UCSD-AML1 (cell line): Measurements from ENCODE around the gene TSKU.

Source experiments
- DNase-seq: peaks from one replicate; lab custom pipeline; 2025; ENCODE audit not compliant: unreplicated experiment; lab: John Stamatoyannopoulos, UW

Gene TSKU, protein sequence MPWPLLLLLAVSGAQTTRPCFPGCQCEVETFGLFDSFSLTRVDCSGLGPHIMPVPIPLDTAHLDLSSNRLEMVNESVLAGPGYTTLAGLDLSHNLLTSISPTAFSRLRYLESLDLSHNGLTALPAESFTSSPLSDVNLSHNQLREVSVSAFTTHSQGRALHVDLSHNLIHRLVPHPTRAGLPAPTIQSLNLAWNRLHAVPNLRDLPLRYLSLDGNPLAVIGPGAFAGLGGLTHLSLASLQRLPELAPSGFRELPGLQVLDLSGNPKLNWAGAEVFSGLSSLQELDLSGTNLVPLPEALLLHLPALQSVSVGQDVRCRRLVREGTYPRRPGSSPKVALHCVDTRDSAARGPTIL

GRCh38 chr11:76783294-76783895, at the start of gene TSKU:
TSKU (plus strand) TSS chr11:76783356; CDS start chr11:76795617, 12,261 bp downstream.
- DNase-seq, result no peak

DNA sequence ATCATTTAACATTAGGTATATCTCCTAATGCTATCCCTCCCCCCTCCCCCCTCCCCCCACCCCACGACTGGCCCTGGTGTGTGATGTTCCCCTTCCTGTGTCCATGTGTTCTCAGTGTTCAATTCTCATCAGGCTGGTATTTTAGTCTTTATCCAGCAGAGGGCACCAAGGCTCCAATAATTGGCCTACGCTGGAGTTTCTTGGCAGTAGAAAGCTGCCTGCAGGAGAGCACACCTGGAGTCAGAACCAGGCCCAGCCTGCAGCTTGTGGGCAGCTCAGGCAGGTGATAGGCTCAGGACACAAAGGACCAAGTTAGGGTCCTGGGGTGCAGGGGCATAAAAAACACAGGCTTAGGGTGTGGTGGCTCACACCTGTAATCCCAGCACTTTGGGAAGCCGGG, 49.2 kb upstream of the TSKU start:
- DNase-seq, result peak; percentile 32

DNA sequence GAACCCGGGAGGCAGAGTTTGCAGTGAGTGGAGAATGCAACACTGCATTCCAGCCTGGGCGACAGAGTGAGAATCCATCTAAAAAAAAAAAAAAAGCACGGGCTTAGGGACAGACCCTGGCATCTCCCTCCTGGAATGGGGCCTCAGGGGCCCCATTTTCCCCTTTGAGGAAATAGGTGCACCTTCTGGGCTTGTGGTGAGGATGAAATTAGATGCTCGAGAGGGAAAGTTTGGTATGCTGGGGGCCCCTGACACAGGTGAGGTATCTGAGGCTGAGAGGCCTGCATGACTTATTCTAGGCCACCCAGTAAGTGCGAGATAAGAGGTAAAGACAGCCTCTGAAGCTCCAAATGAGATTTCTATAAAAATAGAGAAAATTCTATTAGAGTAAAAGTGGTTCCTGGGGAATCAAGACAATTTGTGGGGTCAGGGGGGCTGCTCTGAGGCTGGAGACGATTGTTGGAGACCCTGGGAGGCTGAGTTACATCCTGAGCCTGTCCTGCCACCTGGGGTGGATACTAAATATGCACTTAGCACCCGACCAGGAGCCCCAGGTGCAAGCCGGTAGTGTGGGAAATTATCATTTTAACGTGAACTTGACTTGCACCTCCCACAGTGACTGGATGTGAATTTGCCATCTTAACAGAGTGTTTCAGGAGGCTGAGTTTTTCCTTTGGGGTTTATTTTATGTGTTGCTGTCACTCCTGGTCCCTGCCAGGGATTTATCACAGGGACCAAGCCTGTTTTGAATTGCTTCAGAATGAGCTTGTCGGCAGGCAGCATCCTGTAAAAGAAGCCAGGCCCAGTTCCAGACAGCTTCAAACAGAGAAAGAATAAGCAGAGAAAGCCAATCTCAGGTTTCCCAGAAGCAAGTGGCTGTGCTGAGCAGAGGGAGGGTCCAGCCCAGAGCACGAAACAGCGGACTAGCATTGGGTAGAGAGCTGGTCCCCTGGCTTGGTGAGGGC, 48.4 kb upstream of the TSKU start:
- no peak for DNase-seq

- DNase-seq, result no peak
These were observed 47.3 kb upstream of the TSKU start for GRCh38 chr11:76735841-76736240.

DNA sequence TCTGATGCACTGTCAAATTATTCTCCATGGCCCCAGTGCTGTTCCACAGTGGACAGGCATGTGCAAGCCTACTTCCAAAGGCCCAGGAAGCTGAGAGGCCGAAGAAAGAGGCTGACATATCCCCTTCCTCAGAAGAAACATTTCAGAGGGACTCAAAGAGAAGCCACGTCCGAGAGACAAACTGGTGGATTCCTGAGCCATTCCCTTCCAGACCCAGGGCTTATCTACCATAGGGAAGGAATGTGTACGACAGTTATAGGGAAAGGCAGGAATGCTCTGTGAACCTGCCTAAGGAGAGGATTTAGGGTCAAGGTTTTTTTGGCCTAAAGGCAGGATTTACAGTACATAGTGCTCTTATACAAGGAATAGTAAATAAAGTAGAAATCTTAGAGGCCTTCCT, 46.9 kb upstream of the TSKU start:
- no peak for DNase-seq

DNA sequence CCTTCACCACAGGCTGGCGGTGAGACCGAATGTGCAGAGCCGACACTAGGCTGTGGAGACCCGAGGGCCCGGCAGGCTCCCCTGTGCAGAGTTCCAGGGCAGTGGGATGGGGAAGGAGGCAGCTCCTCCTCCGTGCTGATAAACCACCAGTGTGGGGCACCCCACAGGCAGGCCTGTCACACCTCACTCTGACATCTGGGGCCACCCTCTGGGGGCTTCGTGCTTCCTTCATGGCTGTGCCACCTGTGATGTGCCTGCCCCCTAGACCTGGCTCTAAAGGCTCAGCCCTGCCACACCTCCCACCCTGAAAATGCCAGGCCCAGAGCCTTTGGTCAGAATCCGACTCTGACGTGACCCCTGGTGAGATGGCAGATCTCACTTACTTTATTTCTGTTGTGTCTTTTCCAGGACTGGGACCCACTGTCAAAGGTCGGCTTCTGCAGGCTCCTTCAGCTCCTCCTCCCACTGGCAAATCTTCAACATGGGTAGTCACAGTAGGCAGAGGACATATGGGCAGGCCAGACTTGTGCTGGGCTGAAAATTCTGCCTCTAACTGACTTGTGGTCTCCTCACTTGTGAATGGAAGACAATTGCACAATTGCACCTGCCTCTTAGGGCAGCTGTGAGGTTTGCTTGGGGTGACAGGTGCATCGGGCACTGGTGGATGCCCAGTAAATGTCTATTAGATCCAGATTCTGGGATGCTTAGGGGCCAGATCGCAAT, 46.2 kb upstream of the TSKU start:
- no peak for DNase-seq

DNA sequence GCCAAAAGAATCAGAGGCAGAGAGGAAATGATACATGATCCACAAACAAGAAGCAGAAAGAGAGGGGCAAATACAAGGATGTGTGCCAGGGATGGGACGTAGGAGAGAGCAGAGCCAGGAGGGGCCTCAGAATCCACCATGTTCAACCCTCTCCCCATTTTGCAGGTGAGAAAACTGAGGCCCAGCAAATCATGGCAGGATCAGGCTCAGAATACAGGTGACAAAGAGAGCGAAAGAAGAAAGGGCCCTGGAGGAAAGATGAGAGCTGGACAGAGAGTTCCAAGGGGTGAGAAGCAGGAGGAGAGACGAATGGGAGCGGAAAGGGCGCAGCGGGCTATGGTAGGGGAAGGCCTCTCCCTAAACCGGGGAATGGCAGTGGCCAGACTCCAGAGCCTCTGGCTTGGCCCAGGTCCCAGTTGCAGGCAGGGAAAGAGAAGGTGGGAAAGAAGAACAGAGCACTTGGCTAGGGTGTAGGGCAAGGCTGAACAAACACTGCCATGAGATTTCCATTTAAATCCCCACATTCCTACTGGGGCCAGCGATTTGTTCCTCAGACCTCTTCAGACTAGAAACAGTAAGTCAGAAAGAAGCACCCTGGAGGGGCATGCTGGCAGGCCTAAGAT, 44.4 kb upstream of the TSKU start:
- DNase-seq, result no peak

GRCh38 chr11:76739798-76740197, 43.4 kb upstream of the TSKU start:
- DNase-seq, result no peak

DNA sequence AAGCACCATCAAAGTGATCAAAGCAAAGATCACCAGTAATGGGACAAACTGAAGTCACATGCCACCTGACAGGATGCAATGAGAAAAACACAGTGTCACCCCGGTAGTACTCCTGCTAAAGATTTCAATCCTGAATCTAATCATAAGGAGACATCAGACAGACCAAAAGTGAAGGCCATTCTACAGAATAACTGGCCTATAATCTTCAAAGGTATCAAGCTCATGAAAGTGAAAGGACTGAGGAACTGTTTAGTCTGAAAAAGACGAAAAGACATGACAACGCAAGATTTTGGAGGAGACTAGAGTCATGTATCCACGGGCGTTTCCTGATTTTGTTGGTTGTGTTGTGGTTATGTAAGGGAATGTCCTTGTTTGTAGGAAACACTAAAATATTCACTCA, 42.4 kb upstream of the TSKU start:
- no peak for DNase-seq

DNA sequence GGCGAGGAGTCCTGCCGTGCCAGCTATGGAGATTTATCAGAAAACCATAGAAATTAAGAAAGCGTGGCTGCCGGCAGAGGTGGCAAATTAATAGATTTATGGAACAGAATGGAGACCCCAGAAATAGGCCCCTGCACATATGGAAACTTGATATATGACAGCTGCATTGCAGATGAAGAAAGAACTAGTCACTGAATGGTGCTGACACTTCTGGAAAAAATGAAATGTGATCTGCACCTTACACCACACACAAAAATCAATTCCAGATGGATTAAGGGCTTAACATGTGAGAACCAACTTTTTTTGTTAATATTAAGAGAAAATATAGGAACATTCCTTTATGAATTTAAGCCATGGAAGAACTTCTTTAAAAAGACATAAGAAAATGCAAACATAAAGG, 40.3 kb upstream of the TSKU start:
- DNase-seq, result no peak

DNA sequence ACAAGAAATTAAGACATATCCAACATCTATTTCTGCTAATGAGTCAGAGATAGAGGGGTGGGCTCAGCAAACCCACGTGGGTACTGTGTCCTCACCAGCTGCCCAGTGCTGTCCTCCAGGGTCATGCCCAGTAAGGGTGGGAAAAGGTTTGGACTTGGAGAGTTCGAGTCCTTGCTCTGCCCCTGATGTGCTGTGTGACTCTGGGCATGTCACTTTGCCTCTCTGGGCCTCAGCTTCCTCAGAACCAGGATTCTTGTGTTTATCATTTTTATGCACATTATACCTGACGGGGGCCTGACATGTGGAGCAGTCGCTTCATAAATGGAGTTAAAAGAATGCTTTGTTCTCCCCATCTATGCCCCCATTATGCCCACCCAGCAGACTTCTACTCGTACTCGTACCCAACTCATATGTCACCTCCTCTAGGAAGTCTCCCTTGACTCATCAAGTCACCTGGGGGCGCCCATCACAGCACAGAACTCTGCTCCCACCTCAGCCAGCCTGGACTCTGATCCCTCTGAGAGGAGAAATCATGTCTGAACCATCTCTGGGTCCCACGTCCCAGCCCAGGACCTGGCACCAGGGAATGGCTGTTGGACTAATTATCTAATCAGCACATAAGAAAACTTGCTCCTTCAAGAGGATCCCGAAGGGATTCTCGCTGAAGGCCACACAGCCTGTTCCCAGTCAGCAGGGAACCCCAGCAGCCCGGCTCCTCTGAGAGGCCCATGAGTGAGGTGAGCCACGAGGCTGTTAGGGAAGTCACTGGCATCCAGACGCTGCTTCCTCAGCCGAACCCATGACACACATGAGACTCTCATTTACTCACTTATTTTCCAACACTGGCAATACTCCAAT, 38.7 kb upstream of the TSKU start:
- DNase-seq, result no peak

- no peak for DNase-seq
These were observed 38.1 kb upstream of the TSKU start for GRCh38 chr11:76745044-76745376.

- DNase-seq, result no peak
These were observed 37.5 kb upstream of the TSKU start for GRCh38 chr11:76745561-76746207.

DNA sequence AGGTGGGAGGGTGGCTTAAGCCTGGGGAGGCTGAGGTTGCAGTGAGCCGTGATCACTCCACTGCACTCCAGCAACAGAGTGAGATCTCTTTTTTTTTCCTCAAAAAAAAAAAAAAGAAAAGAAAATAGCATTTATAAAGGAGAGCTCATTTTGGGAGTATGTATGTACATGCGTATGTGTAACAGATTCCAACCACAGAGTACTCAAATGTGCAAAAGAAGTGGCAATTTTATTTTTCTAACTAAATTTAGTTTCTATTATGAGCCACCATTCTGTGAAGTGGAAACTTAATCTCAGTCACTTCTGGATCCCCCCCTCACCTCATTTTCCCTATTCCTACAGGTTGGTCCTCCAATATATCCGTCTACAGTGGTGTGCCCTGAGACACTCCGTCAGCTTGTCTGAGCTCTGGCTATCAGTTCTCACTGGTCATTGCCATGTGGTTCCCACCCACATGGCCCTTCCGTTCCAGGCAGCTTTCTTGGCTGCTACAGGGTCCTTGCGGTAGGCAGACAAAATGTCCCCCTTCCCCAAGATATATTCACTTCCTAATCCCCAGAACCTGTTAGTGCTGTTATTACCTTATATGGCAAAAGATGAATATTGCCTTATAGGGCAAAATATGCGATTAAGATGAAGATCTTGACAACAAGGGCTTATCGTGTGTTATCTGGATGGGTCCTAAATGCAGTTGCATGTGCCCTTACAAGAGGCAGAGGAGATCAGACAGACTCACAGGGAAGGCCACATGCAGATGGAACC, 35.8 kb upstream of the TSKU start:
- DNase-seq, result no peak

DNA sequence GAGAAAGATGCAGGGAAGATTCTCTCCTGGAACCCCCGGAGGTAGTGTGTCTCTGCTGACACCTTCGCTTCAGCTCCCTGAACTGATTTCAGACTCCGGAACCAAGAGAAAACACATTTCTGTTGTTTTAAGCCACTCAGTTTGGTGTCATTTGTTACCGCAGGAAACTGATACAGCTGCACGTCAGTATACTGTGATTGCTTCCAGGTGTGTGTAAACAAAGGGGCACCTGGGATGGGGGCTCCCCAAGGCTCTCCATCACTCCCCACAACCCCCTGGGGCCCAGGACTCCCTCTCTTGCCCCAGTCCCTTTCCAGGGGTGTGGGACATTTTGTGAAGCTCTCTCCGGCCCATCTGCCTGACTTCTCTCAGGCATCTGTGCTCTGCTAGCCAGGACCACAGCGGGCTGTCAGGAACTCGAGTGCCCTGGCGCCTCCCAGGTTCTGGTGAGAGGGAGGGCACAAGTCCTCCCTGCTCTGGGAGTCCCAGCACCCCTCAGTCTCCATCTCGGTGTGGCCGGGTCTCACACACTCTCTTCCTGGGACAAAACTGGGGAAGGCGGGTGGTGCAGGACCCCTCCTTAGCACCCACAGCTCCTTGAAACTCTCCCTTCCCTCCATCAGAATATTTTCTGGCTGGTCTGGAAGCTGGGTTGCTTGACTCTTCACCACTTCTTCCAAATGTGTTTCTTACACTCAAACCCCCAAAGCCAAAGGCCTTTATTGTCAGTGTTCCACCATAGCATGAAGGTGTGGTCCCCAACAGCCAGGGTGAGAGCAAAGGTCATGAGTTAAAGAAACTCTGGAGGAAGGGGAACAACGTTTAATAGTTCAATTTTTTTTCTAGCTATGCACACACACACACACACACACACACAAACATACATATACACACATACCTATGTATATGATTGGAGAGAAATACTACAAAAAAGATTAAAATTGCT, 35.0 kb upstream of the TSKU start:
- no peak for DNase-seq

DNA sequence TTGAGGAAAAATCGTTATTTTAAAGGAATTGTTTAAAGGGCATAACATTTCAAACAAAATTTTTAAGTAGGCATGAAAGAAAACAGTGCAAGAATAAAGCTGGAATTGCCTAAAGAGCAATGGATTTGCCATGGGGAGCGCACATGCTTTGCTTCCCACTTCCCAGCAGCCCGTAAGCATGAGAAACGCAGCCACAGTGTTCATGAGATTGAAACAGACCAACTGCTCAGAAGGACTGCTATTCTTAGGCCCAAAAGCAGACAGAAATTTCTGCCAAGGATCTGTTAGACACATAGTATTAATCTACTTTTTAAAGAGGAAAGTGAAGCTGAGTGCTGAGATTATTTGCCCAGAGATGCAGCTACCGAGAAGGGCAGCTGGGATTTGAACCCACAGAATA, 34.2 kb upstream of the TSKU start:
- DNase-seq, result no peak

- no peak for DNase-seq
These were observed 33.1 kb upstream of the TSKU start for GRCh38 chr11:76750067-76750466.

DNA sequence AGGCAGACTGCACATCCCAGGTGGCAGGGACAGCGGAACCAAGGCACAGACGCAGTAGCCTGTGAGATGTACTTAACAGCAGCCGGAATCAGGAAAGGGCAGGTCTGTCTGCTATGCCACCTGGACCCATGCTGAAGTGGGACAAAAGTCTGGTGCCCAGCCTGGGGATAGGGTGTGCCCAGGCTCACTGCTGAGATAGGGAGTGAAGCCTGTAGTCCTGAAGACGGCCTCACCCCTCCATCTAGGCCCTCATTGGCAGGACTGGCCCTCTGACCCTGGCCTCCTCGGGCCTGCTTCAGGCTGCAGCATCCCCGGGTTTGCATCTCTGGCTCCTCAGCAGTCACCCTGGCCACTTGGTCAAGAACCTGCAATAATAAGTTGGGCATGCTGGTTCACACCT, 32.4 kb upstream of the TSKU start:
- no peak for DNase-seq
